ENCODE results near the gene MYRIP.

MYRIP gene

GRCh38 chr3:40172560-40172959, 363.2 kb downstream of the MYRIP start:
- no peak for ATAC-seq
- TF ChIP-seq CSDC2 (CRISPR knock-in tag; IDR thresholded peaks at IDR 0.05) (no peak), ZFP3 (CRISPR knock-in tag; IDR thresholded peaks at IDR 0.05) (no peak), TOX (CRISPR knock-in tag; IDR thresholded peaks at IDR 0.05; ENCODE audit: borderline replicate concordance) (no peak), TCF4 (CRISPR knock-in tag; IDR thresholded peaks at IDR 0.05; ENCODE audit: borderline replicate concordance) (no peak), ZFP30 (CRISPR knock-in tag; IDR thresholded peaks at IDR 0.05) (no peak), ESRRG (CRISPR knock-in tag; IDR thresholded peaks at IDR 0.05) (no peak), ZNF8 (CRISPR knock-in tag; IDR thresholded peaks at IDR 0.05) (no peak), ARNTL (CRISPR knock-in tag; IDR thresholded peaks at IDR 0.05; ENCODE audit: borderline replicate concordance, low read depth) (no peak), POU6F1 (CRISPR knock-in tag; IDR thresholded peaks at IDR 0.05; ENCODE audit: borderline replicate concordance, low read depth) (no peak), SNAI2 (CRISPR knock-in tag; IDR thresholded peaks at IDR 0.05) (no peak), ISL1 (CRISPR knock-in tag; IDR thresholded peaks at IDR 0.05) (no peak), ZNF70 (CRISPR knock-in tag; IDR thresholded peaks at IDR 0.05) (no peak), ZC3H10 (CRISPR knock-in tag; IDR thresholded peaks at IDR 0.05) (no peak), PPARA (CRISPR knock-in tag; IDR thresholded peaks at IDR 0.05; ENCODE audit: borderline replicate concordance) (no peak), CSRNP3 (CRISPR knock-in tag; IDR thresholded peaks at IDR 0.05) (no peak), BACH2 (CRISPR knock-in tag; IDR thresholded peaks at IDR 0.05; ENCODE audit: borderline replicate concordance) (no peak), CREB5 (CRISPR knock-in tag; IDR thresholded peaks at IDR 0.05; ENCODE audit: low read depth) (no peak), ZNF565 (CRISPR knock-in tag; conservative IDR thresholded peaks at IDR 0.05; ENCODE audit: low read depth) (no peak), OSR1 (CRISPR knock-in tag; IDR thresholded peaks at IDR 0.05) (no peak), PATZ1 (CRISPR knock-in tag; IDR thresholded peaks at IDR 0.05; ENCODE audit: borderline replicate concordance) (no peak)

- TF ChIP-seq ISL1 (CRISPR knock-in tag; IDR thresholded peaks at IDR 0.05) (no peak), SNAI2 (CRISPR knock-in tag; IDR thresholded peaks at IDR 0.05) (no peak), ZFP30 (CRISPR knock-in tag; IDR thresholded peaks at IDR 0.05) (no peak), CSRNP3 (CRISPR knock-in tag; IDR thresholded peaks at IDR 0.05) (no peak), PATZ1 (CRISPR knock-in tag; IDR thresholded peaks at IDR 0.05; ENCODE audit: borderline replicate concordance) (no peak), BACH2 (CRISPR knock-in tag; IDR thresholded peaks at IDR 0.05; ENCODE audit: borderline replicate concordance) (no peak), GLIS3 (CRISPR knock-in tag; IDR thresholded peaks at IDR 0.05) (no peak), RARB (CRISPR knock-in tag; IDR thresholded peaks at IDR 0.05) (no peak), CREB5 (CRISPR knock-in tag; IDR thresholded peaks at IDR 0.05; ENCODE audit: low read depth) (no peak), ZNF565 (CRISPR knock-in tag; conservative IDR thresholded peaks at IDR 0.05; ENCODE audit: low read depth) (no peak), ZNF8 (CRISPR knock-in tag; IDR thresholded peaks at IDR 0.05) (no peak), POU6F1 (CRISPR knock-in tag; IDR thresholded peaks at IDR 0.05; ENCODE audit: borderline replicate concordance, low read depth) (no peak), OSR1 (CRISPR knock-in tag; IDR thresholded peaks at IDR 0.05) (no peak), TCF4 (CRISPR knock-in tag; IDR thresholded peaks at IDR 0.05; ENCODE audit: borderline replicate concordance) (no peak), ZNF70 (CRISPR knock-in tag; IDR thresholded peaks at IDR 0.05) (no peak), TSHZ2 (CRISPR knock-in tag; IDR thresholded peaks at IDR 0.05) (no peak)
- no peak for ATAC-seq
Observed at GRCh38 chr3:40173227-40173721, 363.9 kb downstream of the MYRIP start.
